K562 (cell line): ENCODE measurements around the gene TCF4. TPM values are rescaled to one million over a fixed set of nuclear protein-coding genes. Genes with fewer than 3 reads are reported as not detected.

Experiments used
- ATAC-seq: fragments of 200-7000 bp; cut with Tn5 transposase; 3 replicates; pipeline ENCODE4 v1.9.1; 2020; ENCODE audit warnings: moderate library complexity
- BruUV-seq: library from RNA; stranded (reverse); fragments of 400-500 nt; replicated peaks from 2 replicates; lab custom pipeline; 2021; lab: Mats Ljungman, UMichigan
- CTCF ChIA-PET: fragments of 300-600 bp; formaldehyde crosslinking; extraction: SDS; loops from one replicate; lab custom pipeline; 2021; ENCODE audit warnings: low intra/inter-chr PET ratio; lab: Yijun Ruan, JAX
- POLR2A ChIA-PET: fragments of 300-600, 350-650 bp; sonication (Branson Sonifier 250); formaldehyde crosslinking; extraction: SDS; loops from one replicate; lab custom pipeline; 2021; ENCODE audit warnings: antibody characterized with exemption, inconsistent platforms; lab: Yijun Ruan, JAX
- DNase-seq, 4 experiments: peaks; one replicate each; pipeline versions ENCODE4 v3.0.0 to v3.0.0-alpha.2; 2011 to 2018; ENCODE audit warnings: low spot score in 3 of 4, mixed read lengths in 3 of 4; ENCODE audit errors: extremely low read depth in 1 of 4
- FAIRE-seq: peaks from 2 replicates; lab custom pipeline; 2011; peaks lifted over from hg19 to GRCh38; lab: Jason Lieb, UNC
- H2AFZ ChIP-seq: 2 replicates; pipeline ENCODE4 v1.6.0; 2011; ENCODE audit warnings: low read depth, low read length, control low read depth, inconsistent platforms
- H3K27ac ChIP-seq: fragments of 200-600 bp; 3 replicates; pipeline ENCODE4 v1.8.0; 2011; ENCODE audit warnings: low read depth, mild to moderate bottlenecking, control low read depth, inconsistent platforms, low read length, moderate library complexity, mixed read lengths; ENCODE audit errors: extremely low read depth
- H3K27me3 ChIP-seq, 2 experiments: fragments of 300-600 bp in 1 of 2; 2 replicates in 1 of 2; 3 replicates in 1 of 2; pipeline versions ENCODE4 v1.6.0 to v1.8.0; 2011; ENCODE audit warnings: inconsistent platforms in 2 of 2, low read length in 2 of 2, mild to moderate bottlenecking in 1 of 2, mixed read lengths in 1 of 2, moderate library complexity in 1 of 2; ENCODE audit not compliant: control insufficient read depth in 2 of 2, insufficient read depth in 2 of 2
- H3K36me3 ChIP-seq: fragments of 300-600 bp; 3 replicates; pipeline ENCODE4 v1.8.0; 2011; ENCODE audit warnings: mild to moderate bottlenecking, low read length, inconsistent platforms; ENCODE audit not compliant: control insufficient read depth, insufficient read depth
- H3K4me1 ChIP-seq, 2 experiments: fragments of 200-600 bp in 1 of 2; replicated peaks in 1 of 2; 2 replicates in 1 of 2; 3 replicates in 1 of 2; pipeline versions ENCODE4 v1.5.1 to v1.8.0; 2011; ENCODE audit warnings: inconsistent platforms in 2 of 2, low read length in 2 of 2, mild to moderate bottlenecking in 1 of 2, mixed read lengths in 1 of 2, moderate library complexity in 1 of 2; ENCODE audit not compliant: control insufficient read depth in 2 of 2, insufficient read depth in 2 of 2
- H3K4me2 ChIP-seq: 2 replicates; pipeline ENCODE4 v1.6.1; 2011; ENCODE audit warnings: low read length, control low read depth, inconsistent platforms, mixed read lengths; ENCODE audit not compliant: insufficient read depth
- H3K4me3 ChIP-seq: fragments of 200-600 bp; sonication (generic), shearing (Covaris generic); 2 replicates; pipeline ENCODE4 v1.5.1; 2016; ENCODE audit warnings: control low read depth, inconsistent platforms
- H3K79me2 ChIP-seq: fragments of 200-600 bp; 3 replicates; pipeline ENCODE4 v1.8.0; 2011; ENCODE audit warnings: low read length, inconsistent platforms; ENCODE audit not compliant: control insufficient read depth, insufficient read depth
- H3K9ac ChIP-seq, 2 experiments: 2 replicates each; pipeline versions ENCODE4 v1.6.0 to v1.6.1; 2011; ENCODE audit warnings: low read depth in 2 of 2, low read length in 2 of 2, control low read depth in 1 of 2, inconsistent platforms in 1 of 2, mild to moderate bottlenecking in 1 of 2, mixed read lengths in 1 of 2; ENCODE audit not compliant: insufficient read depth in 1 of 2
- H3K9me1 ChIP-seq: one replicate; pipeline ENCODE4 v1.6.0; 2011; ENCODE audit warnings: inconsistent platforms, mild to moderate bottlenecking, low read length, moderate library complexity; ENCODE audit not compliant: control insufficient read depth, insufficient read depth
- H3K9me3 ChIP-seq: replicated peaks from 2 replicates; pipeline ENCODE4 v1.5.1; 2011; ENCODE audit warnings: low read depth, low read length, inconsistent platforms; ENCODE audit not compliant: control insufficient read depth, insufficient read depth
- H4K20me1 ChIP-seq: replicated peaks from 2 replicates; pipeline ENCODE4 v1.6.1; 2011; ENCODE audit warnings: low read length, inconsistent platforms, mixed read lengths; ENCODE audit not compliant: control insufficient read depth, insufficient read depth
- C11orf30 ChIP-seq: fragments of 450-650 bp; IDR thresholded peaks from 2 replicates; pipeline ENCODE4 v1.6.1; 2016; ENCODE audit warnings: low read depth, mild to moderate bottlenecking
- JUN ChIP-seq, 2 experiments: sonication (generic) in 1 of 2; formaldehyde crosslinking in 1 of 2; IDR thresholded peaks; 2 replicates each; pipeline versions ENCODE4 v1.6.1 to v1.8.0; 2012 to 2022; ENCODE audit warnings: borderline replicate concordance in 2 of 2, mild to moderate bottlenecking in 2 of 2, improper control_type of control experiment in 1 of 2, low read depth in 1 of 2, low read length in 1 of 2, missing genetic modification reagents in 1 of 2
- MAFF ChIP-seq: IDR thresholded peaks from 2 replicates; pipeline ENCODE4 v1.6.1; 2012; ENCODE audit warnings: low read length, improper control_type of control experiment
- MAFG ChIP-seq: fragments of 450-650 bp; conservative IDR thresholded peaks from 2 replicates; pipeline ENCODE4 v1.6.1; 2016; ENCODE audit warnings: missing genetic modification characterization, missing compliant biosample characterization
- MAFK ChIP-seq: IDR thresholded peaks from 2 replicates; pipeline ENCODE4 v1.6.1; 2011; ENCODE audit warnings: low read length, improper control_type of control experiment
- SIN3A ChIP-seq, 2 experiments: fragments of 150-350 bp in 1 of 2; IDR thresholded peaks; 2 replicates each; pipeline ENCODE4 v1.6.1; 2011 to 2016; ENCODE audit warnings: borderline replicate concordance in 2 of 2, low read depth in 2 of 2, low read length in 2 of 2, mild to moderate bottlenecking in 2 of 2, moderate library complexity in 2 of 2; ENCODE audit not compliant: control insufficient read depth in 1 of 2
- SP1 ChIP-seq: sonication (generic); formaldehyde crosslinking; IDR thresholded peaks from 2 replicates; pipeline ENCODE4 v1.8.1; 2022; ENCODE audit warnings: mild to moderate bottlenecking, missing genetic modification reagents
- ZNF316 ChIP-seq: fragments of 450-650 bp; IDR thresholded peaks from 2 replicates; pipeline ENCODE4 v1.6.1; 2016
- WGBS: fragments of 100-300 bp; shearing (Covaris generic); methylation state at CpG from one replicate; pipeline ENCODE4 v1.1.6; 2016; ENCODE audit warnings: low coverage, mixed read lengths; ENCODE audit not compliant: insufficient coverage; ENCODE audit errors: missing lambda C conversion rate; 5-methylcytosine and 5-hydroxymethylcytosine counted together
- in situ Hi-C: fragments of 300-500 bp; cut with MboI; formaldehyde crosslinking; loops from 4 replicates; pipeline ENCODE4 v1.15.0; 2018; ENCODE audit warnings: inconsistent platforms, mixed read lengths
- intact Hi-C: fragments of 100-400 bp; cut with micrococcal nuclease; formaldehyde crosslinking; loops from 2 replicates; pipeline ENCODE4 v1.14.2; 2022
- polyA plus RNA-seq, 8 experiments: library from polyadenylated mRNA; depleted of rRNA in 4 of 8; stranded (reverse) in 5 of 8; unstranded in 3 of 8; fragments of >200 nt; fragmentation: Nextera tagmentation in 2 of 8; fragmentation: Illumina TruSeq in 1 of 8; extraction: Ambion mirVana in 2 of 8; extraction: Trizol in 1 of 8; gene quantifications; 2 replicates each; pipeline versions ENCODE4 v1.2.1 to v1.2.3, GENCODE V29; 2011 to 2014; ENCODE audit warnings: inconsistent platforms in 1 of 8, missing spikeins in 1 of 8
- total RNA-seq, 7 experiments: library from RNA; depleted of rRNA in 6 of 7; stranded (reverse); fragments of >200 nt in 6 of 7; fragmentation: Illumina TruSeq in 2 of 7; extraction: Trizol in 2 of 7; gene quantifications; 2 replicates each; pipeline versions ENCODE4 v1.2.1 to v1.2.3, GENCODE V29; 2011 to 2021; ENCODE audit warnings: low replicate concordance in 1 of 7
- TF ChIP-seq, protein P1 (sequence below): fragments of 250-450 bp; sonication (Bioruptor Pico); IDR thresholded peaks from 2 replicates; pipeline ENCODE4 v1.4.0; 2020; ENCODE audit warnings: mild to moderate bottlenecking, moderate library complexity

TCF4 gene
- total and polyA plus RNA-seq, 9 of the 15 experiments (the other 6 are each of a cell fraction or from before 2014, with no cell fraction given) = 4.8 to 24.7 (median 15.2) TPM

DNA sequence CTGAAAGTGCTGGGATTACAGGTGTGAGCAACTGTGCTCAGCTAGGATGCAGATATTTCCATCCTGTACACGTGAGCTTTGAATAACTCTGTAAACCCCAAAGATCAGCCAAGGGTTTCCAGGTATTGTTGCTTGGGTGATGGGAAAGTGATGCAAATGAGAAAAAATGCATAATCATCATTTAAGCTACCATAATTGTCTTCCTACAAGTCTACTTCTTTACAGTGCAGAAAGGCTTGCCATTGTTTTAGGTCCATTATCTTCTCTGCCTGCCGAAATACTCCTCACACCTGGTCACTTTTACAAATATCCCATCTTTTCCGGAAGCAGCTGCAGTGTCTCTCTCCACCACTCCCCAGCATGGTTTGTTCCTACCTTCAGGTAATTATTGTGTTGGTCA is 368.9 kb downstream of the TCF4 start:
- ChIA-PET POLR2A (interaction anchor here (0.6 kb wide), 1 partner anchor 864 kb away, joined by 3 read pairs; no protein-coding TSS in a partner anchor), CTCF (no interaction called here)
- TF ChIP-seq, protein P1, sequence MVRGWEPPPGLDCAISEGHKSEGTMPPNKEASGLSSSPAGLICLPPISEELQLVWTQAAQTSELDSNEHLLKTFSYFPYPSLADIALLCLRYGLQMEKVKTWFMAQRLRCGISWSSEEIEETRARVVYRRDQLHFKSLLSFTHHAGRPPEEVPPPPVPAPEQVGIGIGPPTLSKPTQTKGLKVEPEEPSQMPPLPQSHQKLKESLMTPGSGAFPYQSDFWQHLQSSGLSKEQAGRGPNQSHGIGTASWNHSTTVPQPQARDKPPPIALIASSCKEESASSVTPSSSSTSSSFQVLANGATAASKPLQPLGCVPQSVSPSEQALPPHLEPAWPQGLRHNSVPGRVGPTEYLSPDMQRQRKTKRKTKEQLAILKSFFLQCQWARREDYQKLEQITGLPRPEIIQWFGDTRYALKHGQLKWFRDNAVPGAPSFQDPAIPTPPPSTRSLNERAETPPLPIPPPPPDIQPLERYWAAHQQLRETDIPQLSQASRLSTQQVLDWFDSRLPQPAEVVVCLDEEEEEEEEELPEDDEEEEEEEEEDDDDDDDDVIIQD = no peak
- TF ChIP-seq SIN3A (IDR thresholded peaks at IDR 0.05; ENCODE audit: borderline replicate concordance in 2 of 2, control insufficient read depth in 1 of 2, low read depth in 2 of 2, low read length in 2 of 2) (no peak), MAFF (peak; percentile 55; the same call in 1 of the 2 replicates), ZNF316 (peak; percentile 82), SP1 (CRISPR knock-in tag) (no peak), MAFG (tag) (peak; percentile 51), MAFK (peak; percentile 52), JUN (IDR thresholded peaks at IDR 0.05; ENCODE audit: borderline replicate concordance, low read depth, low read length) (no peak), JUN (CRISPR knock-in tag; IDR thresholded peaks at IDR 0.05; ENCODE audit: borderline replicate concordance) (no peak), C11orf30 (peak; percentile 73)
- Histone ChIP-seq H3K79me2 (no peaks in the 10 kb centered on the region), H3K4me2 (no peak overlapping the region), H3K4me1 (no peaks in the 10 kb centered on the region), H3K4me3 (no peak overlapping the region), H3K27me3 (peaks cover 0 to 8% of the 10 kb centered on the region in 2 experiments; a peak in 3 of 5 replicates), H2AFZ (no peak overlapping the region), H4K20me1 (no peaks in the 10 kb centered on the region), H3K36me3 (no peaks in the 10 kb centered on the region), H3K27ac (no peak overlapping the region), H3K9me3 (no peaks in the 10 kb centered on the region), H3K9me1 (no peaks in the 10 kb centered on the region), H3K9ac (no peak overlapping the region)
- DNase-seq = no peak
- FAIRE-seq = no peak
- 4% methylated on average over 3 of the region's 3 CpGs for WGBS
- in situ Hi-C loops (no loop called here), intact Hi-C loops (no loop called here)
- ATAC-seq = no peak
- no TSS peak for BruUV-seq
